Parathyroid adenoma (tissue), 2 donors: Measurements from ENCODE around the gene TNRC6C.

Source experiments
- H2AFZ ChIP-seq: fragments of 300-600 bp; sonication (generic); one replicate; pipeline ENCODE4 v1.7.0; 2017; ENCODE audit warnings: antibody characterized with exemption, mild to moderate bottlenecking
- H3K27ac ChIP-seq: fragments of 300-600 bp; sonication (generic); one replicate; pipeline ENCODE4 v1.7.0; 2017
- H3K27me3 ChIP-seq: fragments of 300-600 bp; sonication (generic); one replicate; pipeline ENCODE4 v1.7.0; 2017; ENCODE audit warnings: low read length; ENCODE audit not compliant: control insufficient read depth, insufficient read depth
- H3K36me3 ChIP-seq: fragments of 300-600 bp; sonication (generic); one replicate; pipeline ENCODE4 v1.7.0; 2017; ENCODE audit warnings: low read length; ENCODE audit not compliant: control insufficient read depth, insufficient read depth
- H3K4me1 ChIP-seq: fragments of 300-600 bp; sonication (generic); one replicate; pipeline ENCODE4 v1.7.0; 2017; ENCODE audit warnings: control low read depth
- H3K4me2 ChIP-seq: fragments of 300-600 bp; sonication (generic); one replicate; pipeline ENCODE4 v1.7.0; 2017; ENCODE audit warnings: low read length
- H3K4me3 ChIP-seq: fragments of 300-600 bp; sonication (generic); one replicate; pipeline ENCODE4 v1.7.0; 2017; ENCODE audit warnings: low read depth, low read length
- H3K79me2 ChIP-seq: fragments of 300-600 bp; sonication (generic); one replicate; pipeline ENCODE4 v1.7.0; 2017; ENCODE audit warnings: control low read depth
- H3K9ac ChIP-seq: fragments of 300-600 bp; sonication (generic); one replicate; pipeline ENCODE4 v1.7.0; 2017; ENCODE audit warnings: mild to moderate bottlenecking
- H3K9me3 ChIP-seq: fragments of 300-600 bp; sonication (generic); one replicate; pipeline ENCODE4 v1.7.0; 2017; ENCODE audit warnings: low read length; ENCODE audit not compliant: control insufficient read depth
- CTCF ChIP-seq: fragments of 300-600 bp; sonication (generic); IDR thresholded peaks from one replicate; pipeline ENCODE4 v1.7.0; 2017; ENCODE audit warnings: antibody characterized with exemption, mild to moderate bottlenecking
- donor health status: primary hyperparathyroidism.

Gene TNRC6C

GRCh38 chr17:78001182-78001581 is 42.7 kb downstream of the TNRC6C start:
- no peak overlapping the region for H3K4me3 ChIP-seq
- no peak for TF ChIP-seq CTCF
- H2AFZ ChIP-seq: no peak overlapping the region
- H3K36me3 ChIP-seq: no peaks in the 10 kb centered on the region
- H3K9ac ChIP-seq: no peak overlapping the region
- H3K79me2 ChIP-seq: peaks cover 24% of the 10 kb centered on the region
- H3K27ac ChIP-seq: no peak overlapping the region
- H3K4me1 ChIP-seq: no peaks in the 10 kb centered on the region
- H3K27me3 ChIP-seq: no peaks in the 10 kb centered on the region
- no peaks in the 10 kb centered on the region for H3K9me3 ChIP-seq
- no peak overlapping the region for H3K4me2 ChIP-seq

GRCh38 chr17:78001612-78002011 is 43.1 kb downstream of the TNRC6C start:
- Histone ChIP-seq H3K79me2 (peaks cover 23% of the 10 kb centered on the region), H3K4me1 (no peaks in the 10 kb centered on the region), H3K27me3 (no peaks in the 10 kb centered on the region), H3K4me2 (no peak overlapping the region), H2AFZ (no peak overlapping the region), H3K4me3 (no peak overlapping the region), H3K9ac (no peak overlapping the region), H3K9me3 (no peaks in the 10 kb centered on the region), H3K27ac (no peak overlapping the region), H3K36me3 (no peaks in the 10 kb centered on the region)
- no peak for TF ChIP-seq CTCF

GRCh38 chr17:78002166-78002565 is 43.7 kb downstream of the TNRC6C start:
- Histone ChIP-seq H3K27me3 (no peaks in the 10 kb centered on the region), H3K4me1 (no peaks in the 10 kb centered on the region), H3K4me3 (no peak overlapping the region), H3K4me2 (no peak overlapping the region), H2AFZ (no peak overlapping the region), H3K9me3 (no peaks in the 10 kb centered on the region), H3K79me2 (peaks cover 18% of the 10 kb centered on the region), H3K9ac (no peak overlapping the region), H3K27ac (no peak overlapping the region), H3K36me3 (no peaks in the 10 kb centered on the region)
- no peak for TF ChIP-seq CTCF

GRCh38 chr17:78005452-78006171 is 47.1 kb downstream of the TNRC6C start:
- TF ChIP-seq CTCF: no peak
- Histone ChIP-seq H3K27me3 (no peaks in the 10 kb centered on the region), H3K79me2 (peaks cover 6% of the 10 kb centered on the region), H3K36me3 (no peaks in the 10 kb centered on the region), H3K9ac (no peak overlapping the region), H2AFZ (no peak overlapping the region), H3K9me3 (no peaks in the 10 kb centered on the region), H3K27ac (no peak overlapping the region), H3K4me2 (no peak overlapping the region), H3K4me1 (no peaks in the 10 kb centered on the region), H3K4me3 (no peak overlapping the region)

- H3K79me2 ChIP-seq: peaks cover 6% of the 10 kb centered on the region
- no peaks in the 10 kb centered on the region for H3K27me3 ChIP-seq
- H3K9me3 ChIP-seq: no peaks in the 10 kb centered on the region
- no peak overlapping the region for H2AFZ ChIP-seq
- no peak overlapping the region for H3K9ac ChIP-seq
- H3K4me1 ChIP-seq: no peaks in the 10 kb centered on the region
- H3K36me3 ChIP-seq: no peaks in the 10 kb centered on the region
- H3K27ac ChIP-seq: no peak overlapping the region
- no peak overlapping the region for H3K4me2 ChIP-seq
- no peak for TF ChIP-seq CTCF
- no peak overlapping the region for H3K4me3 ChIP-seq
These were observed 47.8 kb downstream of the TNRC6C start for GRCh38 chr17:78006338-78006737.
